Measurements from ENCODE around the gene CAMK2N1.
A peak's percentile ranks its signal among the peaks of the same experiment; 100 is the strongest.

CAMK2N1 gene

GRCh38 chr1:20458717-20459116 lies 27.3 kb downstream of the CAMK2N1 start:
- no peak for DNase-seq (ENCODE audit: insufficient read length, low spot score)
- no peak for FAIRE-seq
- TF ChIP-seq POLR2A (IDR thresholded peaks at IDR 0.05; ENCODE audit: low read depth, low read length) (no peak), POU2F2 (IDR thresholded peaks at IDR 0.05; ENCODE audit: low read depth, low read length) (no peak), PAX5 (IDR thresholded peaks at IDR 0.05; ENCODE audit: insufficient read depth, low read length, severe bottlenecking) (no peak), SPI1 (IDR thresholded peaks at IDR 0.05; ENCODE audit: low read depth, low read length) (no peak), POLR2AphosphoS5 (IDR thresholded peaks at IDR 0.05; ENCODE audit: low read depth, low read length) (no peak), TAF1 (IDR thresholded peaks at IDR 0.05; ENCODE audit: low read depth, low read length) (no peak)

- FAIRE-seq (peak; percentile 80), DNase-seq (ENCODE audit: insufficient read length, low spot score) (no peak)
- TF ChIP-seq POU2F2 (IDR thresholded peaks at IDR 0.05; ENCODE audit: low read depth, low read length) (no peak), SPI1 (IDR thresholded peaks at IDR 0.05; ENCODE audit: low read depth, low read length) (no peak), TAF1 (IDR thresholded peaks at IDR 0.05; ENCODE audit: low read depth, low read length) (no peak), POLR2A (IDR thresholded peaks at IDR 0.05; ENCODE audit: low read depth, low read length) (no peak), POLR2AphosphoS5 (IDR thresholded peaks at IDR 0.05; ENCODE audit: low read depth, low read length) (no peak), PAX5 (IDR thresholded peaks at IDR 0.05; ENCODE audit: insufficient read depth, low read length, severe bottlenecking) (no peak)
These were observed 32.0 kb downstream of the CAMK2N1 start for GRCh38 chr1:20454004-20454403.

GRCh38 chr1:20449735-20450311 lies 36.2 kb downstream of the CAMK2N1 start:
- FAIRE-seq: no peak
- DNase-seq (ENCODE audit: insufficient read length, low spot score): no peak
- TF ChIP-seq POU2F2 (IDR thresholded peaks at IDR 0.05; ENCODE audit: low read depth, low read length): no peak
- no peak for TF ChIP-seq POLR2A (IDR thresholded peaks at IDR 0.05; ENCODE audit: low read depth, low read length)
- TF ChIP-seq PAX5 (IDR thresholded peaks at IDR 0.05; ENCODE audit: insufficient read depth, low read length, severe bottlenecking): no peak
- TF ChIP-seq SPI1 (IDR thresholded peaks at IDR 0.05; ENCODE audit: low read depth, low read length): no peak
- no peak for TF ChIP-seq TAF1 (IDR thresholded peaks at IDR 0.05; ENCODE audit: low read depth, low read length)
- no peak for TF ChIP-seq POLR2AphosphoS5 (IDR thresholded peaks at IDR 0.05; ENCODE audit: low read depth, low read length)

- TF ChIP-seq PAX5 (IDR thresholded peaks at IDR 0.05; ENCODE audit: insufficient read depth, low read length, severe bottlenecking): no peak
- no peak for TF ChIP-seq TAF1 (IDR thresholded peaks at IDR 0.05; ENCODE audit: low read depth, low read length)
- TF ChIP-seq SPI1 (IDR thresholded peaks at IDR 0.05; ENCODE audit: low read depth, low read length): no peak
- TF ChIP-seq POLR2A (IDR thresholded peaks at IDR 0.05; ENCODE audit: low read depth, low read length): no peak
- no peak for TF ChIP-seq POU2F2 (IDR thresholded peaks at IDR 0.05; ENCODE audit: low read depth, low read length)
- TF ChIP-seq POLR2AphosphoS5 (IDR thresholded peaks at IDR 0.05; ENCODE audit: low read depth, low read length): no peak
- FAIRE-seq (no peak), DNase-seq (ENCODE audit: insufficient read length, low spot score) (no peak)
These were observed 37.3 kb downstream of the CAMK2N1 start for GRCh38 chr1:20448671-20449071.

GRCh38 chr1:20447794-20448193 lies 38.2 kb downstream of the CAMK2N1 start:
- DNase-seq (ENCODE audit: insufficient read length, low spot score) (no peak), FAIRE-seq (no peak)
- TF ChIP-seq PAX5 (IDR thresholded peaks at IDR 0.05; ENCODE audit: insufficient read depth, low read length, severe bottlenecking) (no peak), SPI1 (IDR thresholded peaks at IDR 0.05; ENCODE audit: low read depth, low read length) (no peak), POU2F2 (IDR thresholded peaks at IDR 0.05; ENCODE audit: low read depth, low read length) (no peak), POLR2AphosphoS5 (IDR thresholded peaks at IDR 0.05; ENCODE audit: low read depth, low read length) (no peak), TAF1 (IDR thresholded peaks at IDR 0.05; ENCODE audit: low read depth, low read length) (no peak), POLR2A (IDR thresholded peaks at IDR 0.05; ENCODE audit: low read depth, low read length) (no peak)

GRCh38 chr1:20446796-20447195 lies 39.2 kb downstream of the CAMK2N1 start:
- DNase-seq (ENCODE audit: insufficient read length, low spot score): no peak
- TF ChIP-seq POU2F2 (IDR thresholded peaks at IDR 0.05; ENCODE audit: low read depth, low read length) (no peak), POLR2AphosphoS5 (IDR thresholded peaks at IDR 0.05; ENCODE audit: low read depth, low read length) (no peak), PAX5 (IDR thresholded peaks at IDR 0.05; ENCODE audit: insufficient read depth, low read length, severe bottlenecking) (no peak), TAF1 (IDR thresholded peaks at IDR 0.05; ENCODE audit: low read depth, low read length) (no peak), SPI1 (IDR thresholded peaks at IDR 0.05; ENCODE audit: low read depth, low read length) (no peak), POLR2A (IDR thresholded peaks at IDR 0.05; ENCODE audit: low read depth, low read length) (no peak)
- FAIRE-seq: no peak

- FAIRE-seq (no peak), DNase-seq (ENCODE audit: insufficient read length, low spot score) (no peak)
- TF ChIP-seq PAX5 (IDR thresholded peaks at IDR 0.05; ENCODE audit: insufficient read depth, low read length, severe bottlenecking): no peak
- TF ChIP-seq POLR2AphosphoS5 (IDR thresholded peaks at IDR 0.05; ENCODE audit: low read depth, low read length): no peak
- TF ChIP-seq POLR2A (IDR thresholded peaks at IDR 0.05; ENCODE audit: low read depth, low read length): no peak
- TF ChIP-seq TAF1 (IDR thresholded peaks at IDR 0.05; ENCODE audit: low read depth, low read length): no peak
- no peak for TF ChIP-seq POU2F2 (IDR thresholded peaks at IDR 0.05; ENCODE audit: low read depth, low read length)
- TF ChIP-seq SPI1 (IDR thresholded peaks at IDR 0.05; ENCODE audit: low read depth, low read length): no peak
These were observed 40.1 kb downstream of the CAMK2N1 start for GRCh38 chr1:20445956-20446355.

GRCh38 chr1:20443703-20444586 lies 42.1 kb downstream of the CAMK2N1 start:
- peak; percentile 56 for FAIRE-seq
- TF ChIP-seq TAF1 (IDR thresholded peaks at IDR 0.05; ENCODE audit: low read depth, low read length): no peak
- no peak for TF ChIP-seq POLR2A (IDR thresholded peaks at IDR 0.05; ENCODE audit: low read depth, low read length)
- TF ChIP-seq POLR2AphosphoS5 (IDR thresholded peaks at IDR 0.05; ENCODE audit: low read depth, low read length): no peak
- TF ChIP-seq SPI1 (IDR thresholded peaks at IDR 0.05; ENCODE audit: low read depth, low read length): no peak
- no peak for TF ChIP-seq PAX5 (IDR thresholded peaks at IDR 0.05; ENCODE audit: insufficient read depth, low read length, severe bottlenecking)
- no peak for DNase-seq (ENCODE audit: insufficient read length, low spot score)

- FAIRE-seq (no peak), DNase-seq (ENCODE audit: insufficient read length, low spot score) (no peak)
- no peak for TF ChIP-seq POLR2AphosphoS5 (IDR thresholded peaks at IDR 0.05; ENCODE audit: low read depth, low read length)
- TF ChIP-seq POU2F2 (IDR thresholded peaks at IDR 0.05; ENCODE audit: low read depth, low read length): no peak
- TF ChIP-seq SPI1 (IDR thresholded peaks at IDR 0.05; ENCODE audit: low read depth, low read length): no peak
- no peak for TF ChIP-seq TAF1 (IDR thresholded peaks at IDR 0.05; ENCODE audit: low read depth, low read length)
- TF ChIP-seq POLR2A (IDR thresholded peaks at IDR 0.05; ENCODE audit: low read depth, low read length): no peak
- TF ChIP-seq PAX5 (IDR thresholded peaks at IDR 0.05; ENCODE audit: insufficient read depth, low read length, severe bottlenecking): no peak
These were observed 42.9 kb downstream of the CAMK2N1 start for GRCh38 chr1:20442920-20443625.

All from GM12891 (cell line).